ENCODE results near the gene DDX5. TPM values are rescaled to one million over a fixed set of nuclear protein-coding genes. Genes with fewer than 3 reads are reported as not detected.

Gene DDX5
- total RNA-seq: 325 and 363 TPM in 2 replicates

DNA sequence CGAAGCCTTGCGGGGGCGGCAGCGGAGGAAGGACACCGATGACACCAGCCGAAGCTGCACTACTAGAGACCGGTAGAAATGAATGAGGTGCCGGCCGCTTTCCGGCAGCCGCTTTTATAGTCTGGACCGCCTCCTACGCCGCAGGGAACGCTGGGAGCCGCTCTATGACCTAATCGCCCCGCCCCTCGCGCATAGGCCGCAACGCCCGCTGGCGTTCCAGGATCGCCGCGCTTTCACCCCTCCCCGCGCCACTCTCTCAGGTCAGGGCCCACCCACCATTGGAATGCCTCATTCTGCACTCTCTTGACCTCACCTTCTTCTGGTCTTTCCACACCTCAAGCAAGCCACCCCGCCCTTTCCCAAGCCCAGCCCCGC is at the start of gene DDX5:
Gene DDX5 (minus strand): TSS at position 89 of the 375 bp plus-strand sequence. CDS start 170 bp downstream, outside the sequence.

DNA sequence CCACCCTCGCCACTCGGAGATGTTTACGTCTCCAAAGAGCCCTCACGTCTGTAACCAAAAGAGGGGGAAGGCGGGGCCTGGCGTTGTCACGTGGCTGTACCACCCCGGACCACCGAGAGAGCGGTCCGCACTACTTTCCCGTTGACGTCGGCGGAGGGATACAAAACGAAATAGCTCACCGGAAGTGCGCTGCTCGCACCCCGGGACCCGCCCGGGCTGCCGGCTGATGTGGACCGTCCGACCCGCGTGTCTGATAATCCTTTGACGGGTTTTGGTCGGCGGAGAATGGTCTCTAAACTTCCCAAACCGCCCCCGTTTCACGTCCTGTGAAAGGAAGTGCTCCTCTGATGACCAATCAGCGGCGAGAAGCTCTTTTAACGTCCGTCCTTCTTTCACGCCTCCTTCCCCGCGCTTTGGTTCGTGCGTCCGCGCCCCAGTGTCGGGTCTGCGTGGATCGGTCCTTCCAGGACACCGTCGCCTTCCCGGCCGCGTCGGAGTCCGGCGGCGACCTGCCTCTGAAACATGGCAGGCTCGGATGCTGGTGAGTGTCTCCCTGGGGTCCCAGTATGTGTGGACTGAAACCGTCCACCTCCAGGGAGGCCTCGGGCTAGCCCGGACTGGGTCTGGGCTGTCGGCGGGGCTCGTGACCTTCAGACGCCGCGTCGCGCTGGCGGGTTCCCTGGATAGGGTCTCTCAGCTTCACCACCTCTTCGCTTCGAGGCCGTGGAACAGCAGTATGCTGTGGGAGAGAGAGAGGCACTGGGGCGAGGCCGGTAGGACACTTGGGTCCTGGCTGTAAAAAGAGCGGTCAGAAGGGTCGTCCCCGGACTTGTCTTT is 705 bp upstream of the DDX5 start, which contains the start of gene CEP95:
Gene CEP95 (plus strand): TSS at position 402 of the 837 bp plus-strand sequence. CDS start 121 bp downstream, at position 523.

DNA sequence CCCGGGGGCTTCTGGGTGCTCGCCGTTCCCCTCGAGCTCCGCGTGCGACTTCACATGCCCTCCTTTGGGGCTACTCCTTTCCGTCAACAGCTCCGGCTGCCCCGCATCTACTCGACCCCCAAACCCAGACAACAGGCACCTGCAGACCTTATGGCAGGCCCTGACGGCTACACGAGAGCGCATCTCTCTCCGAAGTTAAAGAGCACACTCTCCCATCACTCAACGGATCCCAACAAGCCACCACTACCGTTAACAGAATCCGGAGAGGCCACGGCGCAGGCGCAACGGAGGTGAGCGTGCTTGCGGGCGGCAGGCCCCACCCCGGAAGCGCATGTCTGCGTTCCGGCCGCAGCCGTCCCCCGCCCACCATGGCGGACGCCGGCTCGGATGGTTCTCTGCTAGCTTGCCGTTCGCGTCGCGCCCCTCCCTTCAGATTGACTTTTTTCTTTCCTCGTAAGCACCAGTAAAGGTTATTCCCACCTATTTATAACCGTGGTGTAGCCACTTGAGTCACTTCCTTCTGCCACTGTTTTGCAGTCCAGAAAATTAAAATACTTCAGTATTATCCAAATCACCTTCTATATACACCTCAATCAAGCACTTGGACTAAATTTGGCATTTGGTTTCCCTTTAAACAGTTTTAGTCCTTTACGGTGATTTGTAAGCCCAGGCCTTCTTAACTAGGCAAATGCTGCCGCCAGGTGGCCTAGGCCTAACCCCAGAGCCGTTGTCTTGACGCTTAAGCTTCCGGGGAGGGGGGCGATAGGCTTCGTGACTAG is 9.1 kb downstream of the DDX5 start, which contains the start of gene POLG2:
Gene POLG2 (minus strand): TSS at position 269 of the 779 bp plus-strand sequence. CDS start 86 bp downstream, at position 183.

DNA sequence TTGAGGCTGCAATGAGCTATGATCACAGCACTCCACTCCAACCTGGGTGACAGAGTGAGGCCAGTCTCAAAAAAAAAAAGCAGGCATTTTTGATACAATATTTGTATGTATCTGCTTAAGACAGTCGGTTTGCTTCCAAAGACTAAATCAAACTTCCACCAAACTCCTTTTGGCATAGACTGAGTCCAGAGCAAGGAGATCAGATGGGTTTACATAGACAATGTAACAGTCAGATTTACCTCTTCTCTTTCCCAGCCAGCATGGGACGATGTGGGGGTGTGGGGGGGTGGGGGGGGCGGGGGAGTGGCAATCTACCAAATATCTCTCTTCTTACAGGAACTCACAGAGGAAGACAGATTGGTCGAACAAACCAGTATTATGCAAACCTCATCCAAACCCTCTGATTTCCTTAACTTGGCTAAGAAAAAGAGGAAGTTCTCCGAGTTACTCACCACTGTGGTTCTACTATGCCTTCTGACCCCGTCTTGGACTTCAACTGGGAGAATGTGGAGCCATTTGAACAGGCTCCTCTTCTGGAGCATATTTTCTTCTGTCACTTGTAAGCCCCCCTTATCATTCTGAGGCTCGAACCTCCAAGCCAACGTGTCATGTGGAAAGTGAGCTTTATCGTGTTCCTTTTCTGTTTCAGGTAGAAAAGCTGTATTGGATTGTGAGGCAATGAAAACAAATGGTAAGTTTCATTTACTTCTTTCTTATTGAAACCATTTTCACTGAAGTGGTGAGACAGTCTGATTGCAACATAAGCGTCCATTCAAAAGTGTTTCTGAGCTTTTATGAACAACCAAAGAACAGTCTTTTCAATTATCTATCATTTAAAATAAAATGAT is 57.2 kb downstream of the DDX5 start, which contains the start of gene MILR1:
Gene MILR1 (plus strand): TSS at position 451 of the 848 bp plus-strand sequence. CDS start 54 bp downstream, at position 505.

Small RNA genes within 50 kb of the gene (small RNA-seq; reads per million reads assigned to genes)
- gene ATP5MFP4: not detected

Other genes with a start within 250 kb of the DDX5 start
- 18.0 and 20.3 TPM in 2 replicates for gene TEX2, start 243.0 kb downstream of the DDX5 start, total RNA-seq
- gene PECAM1, start 115.4 kb downstream of the DDX5 start, total RNA-seq: 777 and 869 TPM in 2 replicates
- 7.5 and 15.3 TPM in 2 replicates for gene MILR1, start 57.2 kb downstream of the DDX5 start, total RNA-seq
- gene POLG2, start 9.2 kb downstream of the DDX5 start, total RNA-seq: 7.5 and 8.8 TPM in 2 replicates
- gene CEP95, start 688 bp upstream of the DDX5 start, total RNA-seq: 18.6 and 20.3 TPM in 2 replicates
- 299 and 343 TPM in 2 replicates for gene SMURF2, start 156.0 kb upstream of the DDX5 start, total RNA-seq